IgD-negative memory B cell (primary cell): Measurements from ENCODE around the gene CMIP. TPM values are rescaled to one million over a fixed set of nuclear protein-coding genes. Genes with fewer than 3 reads are reported as not detected.

Experiments used
- H3K27ac Mint-ChIP-seq, 3 donors: one replicate each; pipeline ENCODE4 v1.8.0; 2020 to 2022; ENCODE audit warnings: mild to moderate bottlenecking in 3 of 3, mixed read lengths in 3 of 3, moderate library complexity in 1 of 3
- H3K27me3 Mint-ChIP-seq: one replicate; pipeline ENCODE4 v1.8.0; 2021; ENCODE audit warnings: mixed read lengths
- H3K36me3 Mint-ChIP-seq: one replicate; pipeline ENCODE4 v1.8.0; 2020; ENCODE audit warnings: mild to moderate bottlenecking, mixed read lengths
- H3K4me1 Mint-ChIP-seq, 3 donors: one replicate each; pipeline ENCODE4 v1.8.0; 2020 to 2022; ENCODE audit warnings: mixed read lengths in 3 of 3, mild to moderate bottlenecking in 1 of 3
- H3K4me3 Mint-ChIP-seq, 4 donors: one replicate each; pipeline ENCODE4 v1.8.0; 2020 to 2022; ENCODE audit warnings: mild to moderate bottlenecking in 4 of 4, mixed read lengths in 4 of 4, moderate library complexity in 3 of 4
- H3K9me3 Mint-ChIP-seq, 3 donors: one replicate each; pipeline ENCODE4 v1.8.0; 2020 to 2021; ENCODE audit warnings: mixed read lengths in 3 of 3, mild to moderate bottlenecking in 1 of 3
- polyA plus RNA-seq: library from polyadenylated mRNA; unstranded; fragments of 300-500 nt; fragmentation: Illumina TruSeq; gene quantifications from one replicate; pipeline ENCODE4 v1.2.3, GENCODE V29; 2021

Gene CMIP
- polyA plus RNA-seq, 1 donor from 2014 or later: 1.4 TPM

DNA sequence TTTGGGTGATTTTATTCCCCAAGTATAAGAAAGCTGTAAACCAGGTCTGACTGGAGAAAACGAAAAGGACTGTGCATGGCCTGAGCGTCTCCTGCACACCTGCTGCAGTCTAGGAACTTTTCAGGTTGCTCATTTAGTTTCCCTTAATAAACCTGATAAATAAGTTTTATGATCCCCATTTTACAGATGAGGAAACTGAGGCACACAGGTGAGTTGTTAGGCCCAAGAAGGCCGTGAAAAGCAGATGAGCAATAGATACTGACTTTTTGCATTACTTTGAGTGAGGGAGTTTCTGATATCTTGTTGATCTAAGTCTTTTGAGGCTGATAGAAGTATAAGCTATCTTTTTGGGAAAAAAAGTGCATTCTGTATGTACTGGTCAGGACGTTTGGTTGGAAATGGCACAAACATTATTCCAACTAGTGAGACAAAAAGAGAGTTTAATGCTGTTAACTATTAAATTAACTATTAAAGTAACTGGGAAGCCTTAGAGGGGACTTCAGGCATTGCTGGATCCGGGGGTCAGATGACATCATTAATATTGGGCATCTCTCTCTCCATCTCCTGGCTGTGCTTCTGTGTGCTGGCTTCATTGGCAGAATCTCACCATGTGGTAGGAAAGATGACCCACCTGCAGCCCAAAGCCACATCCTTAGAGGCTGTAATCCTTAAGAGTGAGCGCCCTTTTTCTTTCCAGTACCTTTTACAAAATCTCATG is 163.4 kb downstream of the CMIP start:
- Mint-ChIP-seq H3K27ac (peak overlapping the region in 1 of 3 donors; percentile 66), H3K4me1 (peaks cover 11 to 21% (median 20%) of the 10 kb centered on the region in 3 donors), H3K36me3 (peaks cover 2% of the 10 kb centered on the region), H3K4me3 (no peak overlapping the region), H3K9me3 (no peaks in the 10 kb centered on the region), H3K27me3 (no peaks in the 10 kb centered on the region)

DNA sequence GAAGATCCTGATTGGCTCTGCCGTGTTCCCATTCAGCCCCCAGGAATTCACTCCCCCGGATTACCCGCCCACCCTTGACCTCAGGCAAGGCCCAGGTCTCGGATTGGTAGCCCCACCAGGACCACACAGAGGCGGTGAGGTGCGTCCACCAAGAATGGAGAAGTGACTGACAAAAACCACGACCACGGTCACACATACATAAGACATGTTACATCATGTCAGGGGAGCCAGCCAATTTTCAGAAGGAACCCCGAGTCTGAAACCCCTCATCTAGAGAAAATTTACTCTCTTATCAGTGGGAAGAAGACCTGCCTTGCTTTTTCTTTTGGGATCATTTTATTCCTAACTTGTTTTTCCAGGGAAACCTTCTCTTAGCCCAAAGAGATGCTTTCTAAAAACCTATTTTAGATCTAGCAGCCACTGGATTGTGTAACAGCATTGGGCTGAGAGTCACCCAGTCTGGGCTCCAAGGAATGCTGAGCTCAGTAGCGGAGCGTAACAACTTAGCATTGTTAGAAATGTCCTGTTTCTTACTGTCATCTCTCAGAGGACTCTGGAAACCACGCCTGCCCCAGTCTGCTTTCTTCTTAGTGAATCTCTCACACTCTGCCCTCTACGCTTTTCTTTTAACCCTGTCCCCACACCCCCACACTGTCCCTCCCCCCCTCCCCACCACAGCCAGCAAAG is 164.1 kb downstream of the CMIP start:
- Mint-ChIP-seq H3K36me3 (peaks cover 2% of the 10 kb centered on the region), H3K4me1 (peaks cover 11 to 21% (median 18%) of the 10 kb centered on the region in 3 donors), H3K9me3 (no peaks in the 10 kb centered on the region), H3K27me3 (no peaks in the 10 kb centered on the region), H3K4me3 (peak overlapping the region in 1 of 4 donors; percentile 41), H3K27ac (peak overlapping the region; percentile 3 to 97 (median 66))

DNA sequence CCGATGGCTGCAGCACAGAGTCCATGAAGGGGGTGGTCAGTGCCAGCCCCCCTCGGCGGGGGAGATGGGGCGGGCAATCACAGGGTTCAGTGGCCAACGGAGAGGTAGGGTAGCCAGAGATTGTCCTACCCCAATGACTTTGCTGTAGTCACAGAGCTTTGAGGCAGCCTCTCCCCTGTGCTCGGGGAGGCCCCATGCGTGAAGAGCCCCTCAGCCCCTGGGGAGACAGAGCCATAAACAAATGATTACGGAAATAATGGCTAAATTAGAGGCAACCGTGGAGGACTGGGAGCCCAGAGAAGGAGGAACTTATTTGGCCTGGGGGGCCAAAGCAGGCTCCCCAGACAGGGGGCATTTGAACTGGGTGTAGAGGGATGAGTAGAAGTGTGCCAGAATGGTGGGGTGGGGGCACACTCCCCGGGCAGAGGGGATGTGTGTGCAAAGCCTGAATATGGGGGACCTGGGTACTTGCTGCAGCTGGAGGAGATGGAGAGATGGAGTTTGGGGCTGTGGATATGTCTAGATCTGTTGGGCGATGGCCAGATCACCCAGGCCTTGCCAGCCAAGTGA is 164.8 kb downstream of the CMIP start:
- Mint-ChIP-seq H3K9me3 (no peaks in the 10 kb centered on the region), H3K27me3 (no peaks in the 10 kb centered on the region), H3K4me1 (peaks cover 11 to 21% (median 18%) of the 10 kb centered on the region in 3 donors), H3K27ac (peak overlapping the region in 2 of 3 donors; percentile 37 to 97), H3K4me3 (peak overlapping the region in 2 of 4 donors; percentile 83 to 84), H3K36me3 (peaks cover 2% of the 10 kb centered on the region)

DNA sequence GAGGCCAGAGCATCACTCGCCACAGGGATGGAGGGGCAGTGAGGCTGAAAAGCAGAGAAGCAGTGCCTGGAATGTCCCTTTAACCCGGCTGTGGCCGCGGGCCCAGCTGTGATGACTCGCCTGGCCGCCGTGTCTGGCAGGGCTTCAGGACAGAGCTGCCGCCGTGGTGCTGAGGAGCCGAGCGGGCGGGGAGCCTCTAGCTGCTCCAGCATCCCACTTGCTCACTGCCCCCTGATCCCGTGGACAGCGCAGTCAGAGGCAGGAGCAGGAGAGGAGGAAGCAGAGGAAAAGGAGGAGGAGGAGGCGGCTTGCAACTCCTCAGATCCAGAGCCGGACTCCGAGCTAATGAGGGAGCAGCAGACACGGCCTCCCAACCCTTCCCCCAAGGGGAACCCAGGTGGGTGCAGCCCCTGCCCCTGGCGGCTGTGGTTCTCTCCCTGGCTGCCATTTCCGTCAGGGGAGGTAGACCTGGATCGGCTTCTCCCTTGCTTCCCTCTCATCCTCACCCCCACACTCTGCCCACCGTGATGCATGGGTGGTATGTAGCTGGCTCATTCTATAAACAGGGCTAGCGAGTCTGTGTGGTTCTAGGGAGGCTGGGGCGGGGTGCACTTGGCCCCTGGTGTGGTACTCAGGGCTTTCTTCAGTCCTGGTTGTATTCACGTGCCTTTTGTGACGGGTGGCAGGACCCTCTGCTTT is 165.7 kb downstream of the CMIP start:
- H3K27me3 Mint-ChIP-seq: no peaks in the 10 kb centered on the region
- H3K36me3 Mint-ChIP-seq: peaks cover 2% of the 10 kb centered on the region
- H3K27ac Mint-ChIP-seq: peak overlapping the region in 1 of 3 donors; percentile 37
- H3K4me1 Mint-ChIP-seq: peaks cover 8 to 21% (median 18%) of the 10 kb centered on the region in 3 donors
- no peak overlapping the region for H3K4me3 Mint-ChIP-seq
- H3K9me3 Mint-ChIP-seq: no peaks in the 10 kb centered on the region

DNA sequence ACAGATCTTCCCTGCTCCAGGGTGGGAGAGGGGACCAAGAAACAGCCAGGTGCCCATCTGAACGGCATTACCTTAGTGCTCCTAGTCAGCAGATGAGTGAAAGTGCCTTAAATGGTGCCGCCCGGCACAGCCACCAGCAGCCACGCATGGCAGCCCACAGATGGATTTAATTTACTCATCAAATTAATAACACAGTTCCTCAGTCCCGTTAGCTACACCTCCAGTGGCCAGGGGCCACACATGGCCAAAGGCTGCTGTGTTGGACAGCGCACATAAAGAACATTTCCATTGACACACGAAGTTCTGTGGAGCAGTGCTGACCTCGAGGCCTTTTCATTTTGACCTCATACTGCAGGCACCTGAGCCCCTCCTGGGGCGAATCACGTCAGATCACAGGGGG is 166.3 kb downstream of the CMIP start:
- Mint-ChIP-seq H3K27ac (peak overlapping the region in 1 of 3 donors; percentile 55), H3K4me1 (peaks cover 8 to 21% (median 18%) of the 10 kb centered on the region in 3 donors), H3K36me3 (peaks cover 2% of the 10 kb centered on the region), H3K27me3 (no peaks in the 10 kb centered on the region), H3K4me3 (no peak overlapping the region), H3K9me3 (no peaks in the 10 kb centered on the region)

DNA sequence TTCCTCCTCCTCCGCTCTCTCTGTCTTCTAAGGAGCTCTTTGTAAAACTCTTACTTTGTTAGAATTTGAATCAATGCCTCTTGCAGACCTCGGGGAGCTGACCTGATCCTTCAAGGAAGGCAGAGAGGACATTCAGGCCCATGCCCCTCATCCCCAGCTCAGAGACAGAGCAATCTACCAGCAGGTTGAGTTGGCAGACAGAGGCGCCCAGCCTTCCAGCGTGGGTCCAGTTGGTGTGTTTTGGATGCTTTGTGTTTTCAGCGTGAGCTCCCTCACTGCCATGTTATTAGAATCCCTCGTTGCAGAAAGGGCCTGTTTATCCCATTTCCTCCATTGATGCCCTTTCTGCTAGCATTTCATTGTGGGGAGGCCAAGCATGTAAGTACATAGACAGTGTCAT is 167.1 kb downstream of the CMIP start:
- Mint-ChIP-seq H3K27ac (no peak overlapping the region), H3K27me3 (no peaks in the 10 kb centered on the region), H3K4me1 (peaks cover 14 to 24% (median 24%) of the 10 kb centered on the region in 3 donors), H3K9me3 (no peaks in the 10 kb centered on the region), H3K4me3 (no peak overlapping the region), H3K36me3 (peaks cover 1% of the 10 kb centered on the region)

DNA sequence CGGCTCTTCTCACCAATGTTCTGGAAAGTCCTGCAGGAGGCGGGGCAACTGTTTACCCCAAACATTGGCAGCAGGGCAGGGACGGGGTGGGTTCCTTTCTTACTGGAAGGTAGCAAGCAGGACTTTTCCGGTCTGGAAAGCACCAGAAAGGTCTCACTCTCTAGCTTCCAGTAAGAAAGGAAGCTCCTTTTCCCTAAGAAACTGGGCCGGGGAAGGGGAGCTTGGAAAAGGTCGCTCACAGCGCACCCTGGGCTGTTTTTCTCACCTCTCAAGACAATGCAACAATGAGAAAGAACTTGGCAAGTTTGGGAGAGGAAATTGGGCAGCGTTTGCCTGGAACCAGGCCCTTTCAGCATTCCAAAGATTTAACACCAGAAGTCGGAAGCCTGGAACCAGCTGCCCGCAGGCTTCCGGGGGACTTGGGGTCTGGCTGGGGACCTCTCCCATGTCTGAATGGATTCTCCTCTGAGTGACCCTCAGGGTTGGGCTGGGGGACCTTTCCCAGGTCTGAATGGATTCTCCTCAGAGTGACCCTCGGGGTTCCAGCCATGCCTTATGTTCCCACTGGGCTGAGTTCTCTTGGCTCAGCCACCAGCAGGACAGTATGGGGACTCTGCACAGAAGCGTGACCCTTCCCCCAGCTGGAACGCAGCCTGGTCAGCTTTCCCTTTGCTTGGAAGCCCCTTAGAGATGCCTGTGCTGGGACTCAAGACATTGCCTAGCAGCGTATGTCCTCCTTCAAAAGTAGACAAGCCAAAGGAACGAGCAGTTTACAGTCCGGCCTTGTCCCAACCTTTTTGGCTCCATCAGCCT is 167.9 kb downstream of the CMIP start:
- no peak overlapping the region for H3K27ac Mint-ChIP-seq
- peaks cover 16 to 28% (median 26%) of the 10 kb centered on the region in 3 donors for H3K4me1 Mint-ChIP-seq
- H3K9me3 Mint-ChIP-seq: no peaks in the 10 kb centered on the region
- H3K36me3 Mint-ChIP-seq: no peaks in the 10 kb centered on the region
- no peaks in the 10 kb centered on the region for H3K27me3 Mint-ChIP-seq
- H3K4me3 Mint-ChIP-seq: no peak overlapping the region

DNA sequence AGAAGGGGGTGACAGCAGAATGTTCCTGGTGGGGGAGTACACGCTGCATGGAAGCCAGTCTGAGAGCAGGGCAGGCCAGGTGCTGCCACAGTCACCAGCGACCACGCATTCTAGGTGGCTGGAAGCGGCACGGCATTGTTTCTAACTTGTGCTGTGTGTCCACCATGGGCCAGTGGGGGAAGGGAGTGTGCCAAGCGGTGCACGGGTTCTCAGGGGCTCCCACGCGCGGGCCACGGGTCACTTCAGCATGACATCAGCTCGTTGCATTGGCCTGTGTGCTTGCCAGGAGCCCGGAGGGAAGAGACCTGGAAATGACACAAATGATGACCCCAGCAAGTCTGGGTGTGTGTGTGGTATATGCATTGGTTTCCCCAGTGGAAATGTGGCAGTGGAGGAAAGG is 169.6 kb downstream of the CMIP start:
- H3K4me3 Mint-ChIP-seq: no peak overlapping the region
- H3K9me3 Mint-ChIP-seq: no peaks in the 10 kb centered on the region
- H3K4me1 Mint-ChIP-seq: peaks cover 8 to 17% (median 15%) of the 10 kb centered on the region in 3 donors
- no peak overlapping the region for H3K27ac Mint-ChIP-seq
- H3K36me3 Mint-ChIP-seq: no peaks in the 10 kb centered on the region
- no peaks in the 10 kb centered on the region for H3K27me3 Mint-ChIP-seq

DNA sequence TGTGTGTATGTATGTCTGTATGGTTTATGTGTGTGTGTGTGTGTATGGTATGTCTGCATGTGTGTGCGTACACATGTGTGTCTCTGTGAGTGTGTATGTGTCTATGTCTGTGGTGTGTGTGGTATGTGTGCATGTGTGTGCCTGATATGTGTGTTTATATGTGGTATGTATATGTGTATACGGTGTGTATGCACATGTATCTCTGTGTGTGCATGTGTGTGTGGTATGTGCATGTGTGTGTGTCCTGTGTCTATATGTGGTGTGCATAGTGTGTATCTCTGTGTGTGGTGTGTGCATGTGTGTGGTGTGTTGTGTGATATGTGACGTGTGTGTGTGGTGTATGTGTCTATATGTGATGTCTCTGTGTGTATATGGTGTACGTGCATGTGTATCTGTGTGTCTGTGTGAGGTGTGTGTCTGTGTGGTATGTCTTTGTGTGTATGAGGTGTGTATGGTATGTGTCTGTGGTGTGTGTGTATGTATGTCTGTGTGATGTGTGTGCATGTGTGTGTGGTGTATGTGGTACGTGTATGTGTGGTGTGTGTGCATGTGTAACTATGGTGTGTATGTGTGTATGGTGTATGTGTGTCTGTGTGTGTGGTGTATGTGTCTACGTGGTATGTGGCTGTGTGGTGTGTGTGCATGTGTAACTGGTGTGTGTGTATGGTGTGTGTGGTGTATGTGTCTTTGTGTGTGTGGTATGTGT is 170.2 kb downstream of the CMIP start:
- no peaks in the 10 kb centered on the region for H3K9me3 Mint-ChIP-seq
- no peak overlapping the region for H3K27ac Mint-ChIP-seq
- no peaks in the 10 kb centered on the region for H3K36me3 Mint-ChIP-seq
- no peak overlapping the region for H3K4me3 Mint-ChIP-seq
- H3K27me3 Mint-ChIP-seq: no peaks in the 10 kb centered on the region
- peaks cover 8 to 13% (median 9%) of the 10 kb centered on the region in 3 donors for H3K4me1 Mint-ChIP-seq

DNA sequence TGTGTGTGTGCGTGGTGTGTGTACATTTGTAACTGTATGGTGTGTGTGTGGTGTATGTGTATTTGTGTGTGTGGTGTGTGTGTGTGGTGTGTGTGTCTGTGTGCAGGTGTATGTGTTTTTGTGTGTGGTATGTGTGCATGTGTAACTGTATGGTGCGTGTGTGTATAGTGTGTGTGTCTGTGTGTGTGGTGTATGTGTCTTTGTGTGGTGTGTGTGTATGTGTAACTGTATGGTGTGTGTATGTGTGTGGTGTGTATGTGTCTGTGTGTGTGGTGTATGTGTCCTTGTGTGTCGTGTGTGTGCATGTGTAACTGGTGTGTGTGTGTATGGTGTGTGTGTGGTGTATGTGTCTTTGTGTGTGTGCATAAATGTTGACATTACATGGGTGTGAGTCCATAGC is 170.8 kb downstream of the CMIP start:
- peaks cover 8 to 13% (median 9%) of the 10 kb centered on the region in 3 donors for H3K4me1 Mint-ChIP-seq
- no peaks in the 10 kb centered on the region for H3K9me3 Mint-ChIP-seq
- no peak overlapping the region for H3K27ac Mint-ChIP-seq
- no peaks in the 10 kb centered on the region for H3K27me3 Mint-ChIP-seq
- no peaks in the 10 kb centered on the region for H3K36me3 Mint-ChIP-seq
- H3K4me3 Mint-ChIP-seq: no peak overlapping the region

DNA sequence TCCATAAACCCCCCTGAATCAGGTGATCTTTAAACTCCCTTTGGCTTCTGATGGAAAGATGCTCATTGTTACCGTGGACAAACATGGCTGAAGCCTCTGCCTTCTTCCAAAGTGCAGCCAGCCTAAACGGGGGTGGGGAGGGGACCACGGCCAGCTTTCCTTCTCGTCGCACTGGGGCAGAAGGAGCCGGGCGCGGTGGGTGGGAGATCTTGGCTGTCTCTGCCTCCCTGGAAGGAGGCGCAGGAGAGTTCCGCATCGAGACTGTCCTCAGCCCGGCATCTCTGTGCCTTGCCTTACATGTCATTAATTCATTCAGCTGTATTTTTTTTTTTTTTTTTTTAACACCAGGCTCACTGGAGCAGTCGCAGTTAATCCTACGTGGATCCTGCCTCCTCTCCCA is 171.2 kb downstream of the CMIP start:
- no peaks in the 10 kb centered on the region for H3K36me3 Mint-ChIP-seq
- no peak overlapping the region for H3K4me3 Mint-ChIP-seq
- no peaks in the 10 kb centered on the region for H3K27me3 Mint-ChIP-seq
- peaks cover 8 to 13% (median 9%) of the 10 kb centered on the region in 3 donors for H3K4me1 Mint-ChIP-seq
- no peaks in the 10 kb centered on the region for H3K9me3 Mint-ChIP-seq
- peak overlapping the region in 2 of 3 donors; percentile 79 to 97 for H3K27ac Mint-ChIP-seq

DNA sequence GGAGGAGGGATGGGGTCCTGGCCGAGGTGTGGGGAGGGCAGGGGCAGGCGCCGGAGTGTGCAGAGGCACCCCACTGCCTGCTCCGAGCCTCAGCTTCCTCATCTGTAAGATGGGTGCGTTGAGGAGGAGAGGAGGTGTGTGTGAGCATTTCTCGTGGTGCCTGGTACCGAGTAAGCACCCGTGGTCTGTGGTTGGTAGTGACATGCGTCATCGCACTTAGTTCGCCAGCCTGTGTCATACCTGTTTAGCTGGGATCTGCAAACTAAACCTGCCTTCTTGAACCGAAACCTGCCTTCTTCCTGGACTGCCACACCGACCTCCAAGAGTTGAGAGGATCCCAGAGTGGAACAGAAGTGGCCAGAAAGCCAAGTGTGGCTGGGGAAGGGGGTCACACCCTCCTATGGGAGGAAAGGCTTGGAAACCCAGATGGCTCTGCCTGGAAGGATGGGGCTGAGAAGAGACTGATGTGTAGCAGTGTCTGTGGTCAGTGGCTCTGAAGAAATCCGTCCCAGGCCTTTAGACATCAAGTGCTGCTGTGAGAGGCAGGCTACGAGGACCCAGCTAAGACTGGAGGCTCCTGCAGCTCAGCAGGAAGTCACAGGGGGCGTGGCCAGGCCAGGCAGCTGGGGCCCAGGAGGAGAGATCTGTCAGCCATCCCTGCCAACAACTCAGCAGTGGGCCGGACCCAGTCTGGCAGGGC is 171.9 kb downstream of the CMIP start:
- no peaks in the 10 kb centered on the region for H3K36me3 Mint-ChIP-seq
- peak overlapping the region; percentile 79 to 97 (median 91) for H3K27ac Mint-ChIP-seq
- no peaks in the 10 kb centered on the region for H3K27me3 Mint-ChIP-seq
- H3K4me3 Mint-ChIP-seq: peak overlapping the region; percentile 21 to 85 (median 74)
- H3K4me1 Mint-ChIP-seq: peaks cover 8 to 13% (median 9%) of the 10 kb centered on the region in 3 donors
- H3K9me3 Mint-ChIP-seq: no peaks in the 10 kb centered on the region

DNA sequence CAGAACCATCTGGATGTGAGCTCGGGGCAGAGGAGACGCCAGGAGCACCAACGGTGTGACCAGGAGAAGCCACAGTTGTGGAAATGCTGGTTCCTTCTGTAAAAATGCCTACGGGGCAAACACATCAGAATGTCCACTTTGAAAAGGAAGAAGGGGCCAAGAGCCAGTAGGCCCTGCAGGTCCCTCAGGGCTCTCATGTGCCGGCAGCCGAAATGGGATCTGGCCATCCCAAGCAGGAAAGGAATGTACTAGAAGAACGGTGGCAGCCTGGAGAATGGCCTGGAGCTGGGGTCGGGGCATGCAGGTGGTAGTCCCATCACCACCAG is 172.4 kb downstream of the CMIP start:
- no peaks in the 10 kb centered on the region for H3K9me3 Mint-ChIP-seq
- H3K27ac Mint-ChIP-seq: peak overlapping the region; percentile 79 to 97 (median 91)
- no peaks in the 10 kb centered on the region for H3K36me3 Mint-ChIP-seq
- H3K4me3 Mint-ChIP-seq: peak overlapping the region in 2 of 4 donors; percentile 85
- H3K27me3 Mint-ChIP-seq: no peaks in the 10 kb centered on the region
- peaks cover 8 to 13% (median 9%) of the 10 kb centered on the region in 3 donors for H3K4me1 Mint-ChIP-seq
